Hindlimb muscle (tissue), 1 donor: Measurements from ENCODE around the gene CCDC91. TPM values are rescaled to one million over a fixed set of nuclear protein-coding genes. Genes with fewer than 3 reads are reported as not detected.
"Not testable (repeated sequence)": the region's sequence is repeated elsewhere in the genome, so short reads cannot be mapped to it uniquely, and the experiment has no call there.

ENCODE experiments used
- DNase-seq: peaks from one replicate; pipeline ENCODE4 v3.0.0-alpha.2; 2013
- polyA plus RNA-seq: library from polyadenylated mRNA; unstranded; fragments of 120-200 nt; gene quantifications from one replicate; pipeline ENCODE4 v1.2.1, GENCODE V29; 2013; ENCODE audit not compliant: insufficient read length

Gene CCDC91
- polyA plus RNA-seq, 1 donor, result 20.1 TPM

DNA sequence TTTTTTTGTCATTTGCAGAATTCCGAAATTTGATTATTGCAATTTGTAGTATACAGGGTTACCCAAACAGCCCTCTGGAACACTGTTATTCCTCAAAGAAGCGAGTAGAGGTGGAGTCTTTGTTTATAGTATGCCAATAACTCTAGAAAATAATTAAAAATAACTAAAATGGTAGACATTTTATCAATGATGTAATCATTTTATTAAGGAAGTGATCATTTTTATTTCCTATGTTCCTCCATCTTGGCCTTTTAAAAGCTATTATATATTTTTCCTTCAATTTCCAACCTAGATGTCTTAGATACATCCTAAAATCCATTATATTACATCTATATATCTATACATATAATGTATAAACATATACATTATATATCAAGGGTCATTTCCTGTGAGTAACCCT lies 106.0 kb downstream of the CCDC91 start:
- no peak for DNase-seq

DNA sequence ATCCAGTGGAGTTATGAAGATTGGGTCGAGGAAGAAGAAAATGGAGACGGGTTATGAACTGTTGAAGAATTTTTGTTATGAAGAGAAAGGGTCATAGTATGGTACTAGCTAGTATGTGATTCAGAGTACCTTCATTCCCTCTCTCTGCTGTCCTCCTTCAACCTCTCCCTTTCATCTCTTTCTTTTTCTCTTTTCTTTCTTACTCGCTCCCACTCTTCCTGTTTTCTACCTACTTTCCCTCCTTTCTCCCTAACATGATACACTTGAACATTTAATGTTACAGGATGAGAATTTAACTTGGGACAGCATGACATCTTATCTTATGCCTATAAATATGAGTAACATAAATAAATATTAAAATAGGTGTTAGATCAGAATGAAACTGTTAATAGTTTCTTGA lies 112.9 kb downstream of the CCDC91 start:
- DNase-seq, result no peak

DNA sequence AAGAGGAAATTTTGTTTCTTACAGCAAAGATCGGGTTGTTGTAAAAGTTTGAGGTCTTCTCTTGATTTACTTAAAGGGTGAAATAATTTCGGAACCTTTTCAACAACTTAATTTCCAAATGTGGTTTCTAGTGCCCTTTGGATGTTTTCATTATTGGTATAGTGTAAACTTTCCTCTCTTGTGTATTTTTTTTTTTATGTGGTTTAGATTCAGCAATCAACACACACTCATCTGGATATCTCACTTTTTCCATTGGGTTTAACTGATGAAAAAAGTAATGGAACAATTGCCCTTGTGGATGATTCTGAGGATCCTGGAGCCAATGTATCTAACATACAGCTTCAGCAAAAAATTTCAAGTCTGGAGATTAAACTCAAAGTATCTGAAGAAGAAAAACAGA lies 116.3 kb downstream of the CCDC91 start:
- DNase-seq, result no peak

- DNase-seq, result no peak
Measured at GRCh38 chr12:28308891-28309290, 118.6 kb downstream of the CCDC91 start.

DNA sequence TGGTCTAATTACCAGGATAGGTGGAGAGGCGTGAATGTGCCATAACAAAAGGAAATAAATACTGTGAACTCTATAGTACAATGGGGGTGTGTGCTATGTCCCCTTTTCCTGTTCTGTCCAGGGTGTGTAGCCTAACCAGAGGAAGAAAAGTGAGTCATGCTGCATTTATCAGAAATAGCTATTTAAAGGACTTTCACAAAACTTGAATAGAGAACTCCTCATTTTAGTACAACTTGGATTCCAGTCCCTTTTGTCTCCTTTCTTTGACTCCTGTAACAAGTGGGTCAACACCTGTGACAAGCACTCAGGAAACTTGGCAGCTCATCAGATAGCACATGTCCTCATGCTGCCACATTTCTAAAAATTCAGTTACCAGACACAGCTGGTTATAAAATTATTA lies 123.4 kb downstream of the CCDC91 start:
- DNase-seq, result peak; percentile 8

DNA sequence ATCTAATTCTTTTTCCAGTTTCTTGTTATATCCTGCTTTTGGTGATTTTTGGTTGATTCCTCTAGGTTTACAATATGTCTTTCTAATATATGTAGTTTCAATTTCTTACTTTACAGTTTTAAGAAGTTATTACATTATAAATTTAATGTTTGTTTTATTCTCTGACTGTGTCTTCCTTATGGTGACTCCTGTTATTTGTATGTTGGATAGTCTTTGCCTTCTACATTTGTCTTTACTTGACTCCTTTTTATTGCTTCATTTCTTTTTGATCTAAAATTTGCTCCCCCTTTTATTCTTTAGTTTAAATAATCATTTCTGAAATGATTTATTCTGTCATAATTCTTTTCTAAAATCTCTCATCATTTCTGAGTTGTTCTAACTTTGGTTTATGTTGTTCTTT lies 125.8 kb downstream of the CCDC91 start:
- no peak for DNase-seq

GRCh38 chr12:28318273-28318672 lies 128.0 kb downstream of the CCDC91 start:
- no peak for DNase-seq

DNA sequence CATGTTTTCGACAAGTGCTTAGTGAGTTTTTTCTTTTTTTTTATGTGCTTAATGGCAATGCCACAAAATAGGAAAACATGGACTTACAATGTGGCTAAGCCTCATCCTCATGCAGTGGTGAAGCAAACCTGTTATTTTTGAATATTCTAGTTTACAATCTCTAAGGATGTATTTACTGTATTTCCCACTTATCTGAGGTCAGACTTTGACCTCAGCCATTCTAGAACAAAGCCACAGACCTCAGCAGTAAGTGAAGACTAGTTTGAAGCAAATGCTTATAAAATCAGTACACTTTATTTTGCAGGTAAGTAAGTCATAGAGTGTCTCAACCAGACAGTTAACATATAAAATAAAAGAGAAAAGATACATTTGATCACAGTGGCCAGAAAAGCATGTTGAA lies 130.1 kb downstream of the CCDC91 start:
- no peak for DNase-seq

DNA sequence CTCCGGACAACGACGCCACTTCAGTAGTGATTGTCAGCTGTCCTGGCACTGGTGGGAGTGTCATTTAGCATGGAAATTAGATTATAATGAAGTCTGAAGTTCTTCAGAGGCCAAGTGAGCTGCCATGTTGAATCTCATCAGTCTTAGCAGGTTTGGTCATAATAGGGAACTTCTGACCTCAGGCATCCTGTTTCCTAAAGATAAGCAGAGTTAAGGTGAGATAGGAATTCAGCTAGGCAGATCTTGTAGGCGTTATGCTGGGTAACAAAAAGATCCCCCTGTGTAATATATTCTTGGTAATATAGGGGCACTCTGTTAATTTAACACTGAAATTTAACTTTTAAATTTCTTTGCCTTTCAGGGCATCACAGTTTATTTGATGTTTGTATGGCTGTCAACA lies 137.5 kb downstream of the CCDC91 start:
- no peak for DNase-seq

DNA sequence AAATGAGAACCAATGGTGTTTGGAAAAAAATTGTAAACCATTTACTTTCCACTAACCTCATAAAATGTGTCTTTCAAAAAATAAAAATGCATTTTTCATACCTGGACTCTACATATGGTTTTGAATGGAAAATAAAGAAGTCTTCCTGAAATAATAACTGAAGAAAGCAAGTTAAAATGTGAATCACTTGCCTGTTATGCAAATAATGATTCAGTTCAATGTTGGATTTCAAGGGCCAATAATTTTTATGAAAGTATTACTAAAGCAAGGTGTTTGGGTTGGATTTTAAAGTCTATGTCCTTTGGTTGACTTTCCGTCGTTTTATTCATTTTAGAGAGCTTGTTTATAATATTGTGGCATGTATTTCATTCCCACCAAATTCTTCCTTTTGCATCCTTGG lies 138.7 kb downstream of the CCDC91 start:
- no peak for DNase-seq

GRCh38 chr12:28329727-28330126 lies 139.5 kb downstream of the CCDC91 start:
- not testable (repeated sequence) for DNase-seq

GRCh38 chr12:28330232-28330631 lies 140.0 kb downstream of the CCDC91 start:
- not testable (repeated sequence) for DNase-seq

DNA sequence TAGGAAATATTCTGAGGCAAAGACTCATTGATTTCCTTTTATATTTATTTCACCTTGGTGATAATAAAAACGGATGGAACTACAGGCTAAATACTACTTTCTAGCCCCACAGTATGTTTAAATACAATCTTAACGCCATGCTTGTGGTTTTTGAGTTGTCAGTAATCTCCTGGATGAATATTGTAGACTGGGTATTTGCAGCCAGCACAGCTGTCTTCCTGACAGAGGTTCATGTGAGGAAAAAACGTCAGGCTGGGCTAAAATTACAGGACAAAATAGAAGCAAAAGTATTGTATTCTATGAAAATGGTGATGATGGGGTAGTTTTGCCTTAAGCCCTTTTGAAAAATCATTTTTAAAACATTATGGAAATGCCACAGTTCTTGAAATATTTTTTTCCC lies 140.9 kb downstream of the CCDC91 start:
- DNase-seq, result peak; percentile 6

DNA sequence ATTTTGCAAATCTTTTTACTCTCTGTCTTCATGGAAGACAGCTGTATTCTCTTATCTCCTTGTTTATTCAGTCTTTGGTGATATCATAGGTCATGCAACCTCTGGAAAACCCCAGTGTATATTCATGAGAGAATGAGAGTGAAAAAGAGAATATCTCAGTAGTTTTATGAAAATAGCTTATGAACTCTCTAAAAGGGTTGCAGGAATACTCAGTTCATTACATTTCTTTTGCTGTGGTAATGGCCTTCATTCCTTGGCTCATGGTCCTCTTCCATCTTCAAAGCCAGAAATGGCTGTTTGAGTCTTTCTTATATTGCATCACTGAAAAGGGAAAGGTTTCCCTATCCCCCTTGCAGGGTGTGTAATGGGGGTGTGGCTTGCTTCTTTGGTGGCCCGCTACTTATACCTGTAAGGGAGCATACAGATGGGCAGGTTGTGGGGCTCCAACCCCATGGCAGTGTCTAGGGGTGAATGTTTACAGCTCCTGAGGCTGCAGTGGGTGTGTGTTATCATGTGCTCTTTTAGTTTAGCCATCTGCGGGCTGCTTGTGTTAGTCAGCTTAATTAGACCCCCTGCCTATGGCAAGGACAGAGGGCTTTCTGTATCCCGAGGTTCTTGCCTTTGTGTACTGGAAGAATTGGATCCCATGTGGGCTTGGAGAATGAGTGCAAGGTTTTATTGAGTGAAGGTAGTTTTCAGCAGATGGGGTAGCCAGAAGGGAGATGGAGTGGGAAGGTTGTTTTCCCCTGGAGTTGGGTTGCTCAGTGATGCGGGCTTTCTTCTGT lies 150.2 kb downstream of the CCDC91 start:
- DNase-seq, result no peak

DNA sequence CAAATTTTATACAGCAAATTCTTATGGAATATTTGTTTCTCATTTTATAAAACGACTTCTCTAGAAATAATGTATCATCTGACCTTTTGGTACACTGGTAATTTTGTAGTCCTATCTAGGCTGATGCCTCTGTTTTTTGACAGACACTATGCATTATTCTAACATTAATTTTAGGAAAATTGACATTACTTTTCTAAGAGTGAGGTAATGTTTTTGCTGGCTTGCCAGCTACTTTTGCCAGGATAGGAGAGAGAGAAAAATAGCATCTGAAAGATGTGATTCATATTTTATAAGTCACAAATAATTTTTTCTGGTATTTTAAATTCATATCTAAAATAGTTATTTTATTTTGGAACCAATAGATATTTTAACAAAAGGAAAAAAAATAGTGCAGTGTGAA lies 153.5 kb downstream of the CCDC91 start:
- DNase-seq, result no peak

DNA sequence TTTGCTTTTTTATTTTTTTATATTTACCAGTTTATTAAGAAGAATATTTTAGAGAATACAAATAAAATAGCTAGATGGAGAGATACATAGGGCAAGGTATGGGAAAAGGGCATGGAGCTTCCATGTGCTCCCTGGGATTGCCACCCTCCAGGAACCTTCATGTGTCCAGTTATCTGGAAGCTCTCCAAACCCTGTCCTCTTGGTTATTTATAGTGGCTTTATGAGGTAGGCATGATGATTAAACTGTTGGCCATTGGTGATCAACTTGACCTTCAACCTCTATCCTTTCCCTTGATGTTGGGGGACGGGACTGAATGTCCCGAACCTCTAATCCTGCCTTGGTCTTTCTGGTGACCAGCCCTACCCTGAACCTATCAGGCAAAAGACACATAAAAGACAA lies 156.3 kb downstream of the CCDC91 start:
- DNase-seq, result no peak

GRCh38 chr12:28349196-28349595 lies 158.9 kb downstream of the CCDC91 start:
- no peak for DNase-seq

GRCh38 chr12:28350502-28350901 lies 160.2 kb downstream of the CCDC91 start:
- DNase-seq, result no peak

DNA sequence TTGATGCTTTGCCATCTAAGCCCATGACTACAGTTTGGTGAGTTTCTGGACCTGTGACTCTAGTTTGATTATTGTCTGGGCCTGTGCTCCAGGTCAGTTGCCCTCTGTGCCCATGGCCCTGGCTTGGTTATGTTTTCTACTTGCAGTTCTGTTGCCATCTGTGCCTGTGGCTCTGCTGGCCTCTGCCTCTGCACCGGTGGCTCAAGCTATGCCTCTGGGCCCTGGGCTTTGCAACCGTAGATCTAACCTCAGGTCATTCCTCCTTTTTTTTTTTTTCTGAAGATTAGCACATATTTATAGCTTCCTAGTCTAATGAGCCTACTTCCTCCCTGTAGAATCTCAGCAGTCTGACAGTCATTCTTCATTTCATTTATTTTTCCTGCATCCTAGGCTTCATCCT lies 161.2 kb downstream of the CCDC91 start:
- DNase-seq, result no peak

GRCh38 chr12:28355161-28355560 lies 164.9 kb downstream of the CCDC91 start:
- no peak for DNase-seq

DNA sequence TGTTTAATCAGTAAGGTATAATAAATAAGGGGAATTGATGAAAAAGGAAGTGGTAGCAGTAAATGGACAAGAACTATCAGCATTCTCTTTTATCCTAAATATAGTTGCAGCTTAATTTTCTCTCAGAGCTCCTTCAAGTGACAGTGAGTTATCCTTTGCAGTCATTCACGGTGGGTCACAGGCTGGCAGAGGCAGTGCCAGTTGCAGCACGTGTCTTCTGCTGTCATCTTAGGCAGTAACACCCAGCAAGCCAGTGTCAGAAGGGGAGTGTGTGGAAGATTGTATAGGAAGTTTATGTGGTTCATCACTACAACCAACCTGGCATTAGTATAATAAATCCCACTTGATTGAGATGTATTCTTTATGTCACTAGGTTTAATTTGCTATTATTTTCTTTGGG lies 170.0 kb downstream of the CCDC91 start:
- no peak for DNase-seq

DNA sequence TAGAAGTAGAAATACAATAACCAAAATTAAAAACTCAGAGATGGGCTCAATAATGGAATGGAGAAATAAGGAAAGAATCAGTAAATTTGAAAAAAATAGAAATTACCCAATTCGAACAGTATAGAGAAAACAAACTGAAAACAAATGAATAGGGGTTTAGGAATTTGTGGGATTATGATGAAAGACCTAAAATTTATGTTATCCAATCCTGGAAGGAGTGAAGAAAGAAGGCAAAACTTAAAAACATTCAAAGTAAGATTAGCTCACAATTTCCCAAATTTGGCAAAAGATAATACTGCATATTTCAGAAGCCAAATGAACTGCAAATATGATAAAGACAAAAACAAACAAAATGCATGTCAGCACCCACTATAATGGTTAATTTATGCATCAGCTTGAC lies 177.1 kb downstream of the CCDC91 start:
- no peak for DNase-seq

- no peak for DNase-seq
Measured at GRCh38 chr12:28367993-28368392, 177.7 kb downstream of the CCDC91 start.

- DNase-seq, result no peak
Measured at GRCh38 chr12:28369483-28369882, 179.2 kb downstream of the CCDC91 start.

GRCh38 chr12:28374556-28374955 lies 184.3 kb downstream of the CCDC91 start:
- DNase-seq, result no peak
